ENCODE data around the gene TEX36.

- TF ChIP-seq, protein P1, sequence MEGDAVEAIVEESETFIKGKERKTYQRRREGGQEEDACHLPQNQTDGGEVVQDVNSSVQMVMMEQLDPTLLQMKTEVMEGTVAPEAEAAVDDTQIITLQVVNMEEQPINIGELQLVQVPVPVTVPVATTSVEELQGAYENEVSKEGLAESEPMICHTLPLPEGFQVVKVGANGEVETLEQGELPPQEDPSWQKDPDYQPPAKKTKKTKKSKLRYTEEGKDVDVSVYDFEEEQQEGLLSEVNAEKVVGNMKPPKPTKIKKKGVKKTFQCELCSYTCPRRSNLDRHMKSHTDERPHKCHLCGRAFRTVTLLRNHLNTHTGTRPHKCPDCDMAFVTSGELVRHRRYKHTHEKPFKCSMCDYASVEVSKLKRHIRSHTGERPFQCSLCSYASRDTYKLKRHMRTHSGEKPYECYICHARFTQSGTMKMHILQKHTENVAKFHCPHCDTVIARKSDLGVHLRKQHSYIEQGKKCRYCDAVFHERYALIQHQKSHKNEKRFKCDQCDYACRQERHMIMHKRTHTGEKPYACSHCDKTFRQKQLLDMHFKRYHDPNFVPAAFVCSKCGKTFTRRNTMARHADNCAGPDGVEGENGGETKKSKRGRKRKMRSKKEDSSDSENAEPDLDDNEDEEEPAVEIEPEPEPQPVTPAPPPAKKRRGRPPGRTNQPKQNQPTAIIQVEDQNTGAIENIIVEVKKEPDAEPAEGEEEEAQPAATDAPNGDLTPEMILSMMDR (IDR thresholded peaks at IDR 0.05) = no peak
- TF ChIP-seq EP300 (IDR thresholded peaks at IDR 0.05) = no peak
- TF ChIP-seq POLR2A (IDR thresholded peaks at IDR 0.05; ENCODE audit: low read depth) = no peak
Observed at GRCh38 chr10:125606414-125607010, 76.5 kb downstream of the TEX36 start.

Measured in esophagus muscularis mucosa (tissue), 4 donors.